ENCODE measurements around the gene DMD.

Gene DMD

GRCh38 chrX:33032700-33033099 is 178.6 kb downstream of the DMD start:
- DNase-seq (ENCODE audit: low spot score): no peak

GRCh38 chrX:33014949-33015348 is 196.4 kb downstream of the DMD start:
- DNase-seq (ENCODE audit: low spot score): no peak

- no peak for DNase-seq (ENCODE audit: low spot score)
These were observed 197.3 kb downstream of the DMD start for GRCh38 chrX:33014086-33014485.

DNA sequence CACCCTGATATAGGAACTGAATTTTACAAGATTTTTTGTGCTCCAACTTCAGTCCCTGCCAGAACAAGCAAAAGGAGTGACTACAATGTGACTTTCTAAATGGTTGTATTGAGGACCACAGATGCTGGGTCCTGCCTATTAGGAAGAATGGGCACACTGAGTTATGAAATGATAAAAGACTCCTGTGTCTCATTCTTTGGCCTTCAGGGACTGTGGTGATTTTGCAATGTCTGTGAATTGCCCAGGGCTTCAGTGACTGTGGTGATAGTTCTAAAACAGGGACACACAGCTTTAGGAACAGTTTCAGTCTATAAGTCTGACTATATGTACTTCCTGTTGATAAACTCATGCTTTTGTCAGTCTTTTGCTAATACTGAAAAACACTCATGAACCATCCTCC is 210.2 kb downstream of the DMD start:
- DNase-seq (ENCODE audit: low spot score): no peak

GRCh38 chrX:32998776-32999175 is 212.6 kb downstream of the DMD start:
- no peak for DNase-seq (ENCODE audit: low spot score)

GRCh38 chrX:32995427-32995826 is 215.9 kb downstream of the DMD start:
- DNase-seq (ENCODE audit: low spot score): no peak

DNA sequence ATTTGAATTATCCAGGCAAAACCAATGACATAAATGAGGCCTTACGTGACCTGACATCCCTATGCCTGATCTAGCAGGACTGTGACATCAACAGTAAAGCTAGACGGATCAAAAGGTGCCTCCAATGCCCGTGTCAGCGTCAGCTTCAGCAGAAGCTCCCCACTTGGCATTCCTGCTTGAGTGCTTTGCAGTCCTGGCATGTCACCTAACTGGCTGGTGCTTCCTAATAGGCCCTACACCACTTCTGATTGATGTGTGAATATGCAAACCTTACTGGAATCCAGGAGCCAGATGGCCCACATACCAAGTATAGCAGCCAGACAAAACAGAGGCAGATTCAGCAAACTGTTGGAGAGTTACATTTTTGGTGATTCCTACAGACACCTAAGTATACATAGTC is 224.2 kb downstream of the DMD start:
- DNase-seq (ENCODE audit: low spot score): no peak

DNA sequence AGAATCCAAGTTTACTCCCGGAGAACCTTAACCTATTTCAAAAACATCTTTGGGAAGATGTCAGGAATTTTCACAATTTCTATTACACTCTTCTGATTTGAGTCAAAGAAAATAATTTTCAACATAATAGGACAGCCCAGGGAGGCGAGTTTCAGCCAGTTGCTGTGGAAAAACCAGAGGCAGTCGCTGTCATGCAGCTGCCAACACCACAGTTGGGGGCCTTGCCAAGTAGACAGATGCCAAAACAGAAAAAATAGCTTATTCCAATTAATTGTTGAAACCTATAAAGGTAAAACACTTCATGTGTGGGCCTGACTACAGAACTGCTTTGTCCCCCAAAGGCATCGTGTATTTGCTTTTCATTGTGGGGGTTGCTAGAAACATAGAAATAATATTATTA is 225.8 kb downstream of the DMD start:
- no peak for DNase-seq (ENCODE audit: low spot score)

DNA sequence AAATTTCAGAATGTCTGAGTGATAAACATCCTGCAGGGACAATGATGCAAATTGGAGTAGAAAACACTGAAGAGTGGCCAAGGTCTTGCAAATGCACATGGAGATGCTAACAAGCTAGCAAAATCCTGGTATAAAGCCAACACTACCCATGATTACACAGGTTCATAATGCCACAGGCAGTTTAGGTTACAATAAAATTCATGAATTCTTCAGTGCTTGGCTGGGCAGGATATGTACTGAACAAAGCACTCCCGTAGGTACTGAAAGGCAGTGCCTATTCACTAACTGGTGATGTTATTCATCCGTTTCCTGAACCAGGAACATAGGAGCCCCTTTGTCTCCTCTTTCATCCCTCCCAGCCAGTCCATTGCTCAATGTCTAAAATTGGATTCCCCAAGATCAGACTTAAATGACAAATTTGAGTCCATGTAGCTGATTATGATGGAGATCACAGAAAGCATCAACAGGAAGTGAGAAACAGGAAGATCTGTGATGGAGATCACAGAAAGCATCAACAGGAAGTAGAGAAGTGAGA is 244.5 kb downstream of the DMD start:
- no peak for DNase-seq (ENCODE audit: low spot score)

GRCh38 chrX:32954125-32954524 is 257.2 kb downstream of the DMD start:
- no peak for DNase-seq (ENCODE audit: low spot score)

GRCh38 chrX:32948130-32948529 is 263.2 kb downstream of the DMD start:
- no peak for DNase-seq (ENCODE audit: low spot score)

DNA sequence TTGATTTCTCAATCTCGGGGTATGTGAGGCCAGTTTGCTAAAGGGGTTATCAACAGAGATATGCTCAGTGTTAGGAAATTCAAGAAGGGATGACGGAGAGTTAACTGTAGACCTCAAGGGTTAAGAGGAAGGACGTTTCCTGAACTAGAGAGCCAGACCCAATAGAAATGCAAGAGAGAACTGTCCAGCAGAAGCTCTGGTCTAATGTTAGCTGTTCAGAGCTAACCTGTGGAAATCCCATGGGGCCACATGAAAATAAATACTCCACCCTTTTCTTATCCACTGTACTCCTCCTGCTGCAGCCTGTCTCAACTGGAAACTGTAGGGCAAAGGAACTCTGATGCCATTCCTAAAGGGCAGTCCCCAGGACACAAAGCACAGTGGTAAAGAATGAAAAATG is 274.3 kb downstream of the DMD start:
- DNase-seq (ENCODE audit: low spot score): no peak

GRCh38 chrX:32933548-32933947 is 277.8 kb downstream of the DMD start:
- no peak for DNase-seq (ENCODE audit: low spot score)

DNA sequence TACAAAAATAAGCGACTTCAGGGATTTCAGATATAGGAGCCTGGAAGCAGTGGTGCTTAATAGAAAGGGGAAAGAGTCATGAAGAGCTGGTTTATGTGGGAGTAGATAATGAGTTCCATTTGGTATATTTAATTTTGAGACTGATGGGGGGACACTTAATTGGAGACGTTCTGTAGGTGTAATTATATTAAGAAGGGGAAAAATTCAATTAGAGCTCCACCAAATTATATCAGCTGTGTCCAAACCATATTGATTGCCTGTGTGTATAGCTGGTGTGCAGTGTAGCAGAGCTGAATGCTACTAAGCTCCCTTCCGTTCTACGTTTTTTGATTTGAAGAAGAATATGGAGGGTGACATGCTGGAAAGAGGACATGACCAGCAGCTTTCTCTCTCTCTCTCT is 282.3 kb downstream of the DMD start:
- DNase-seq (ENCODE audit: low spot score): no peak

GRCh38 chrX:32896088-32896487 is 315.3 kb downstream of the DMD start:
- DNase-seq (ENCODE audit: low spot score): no peak

DNA sequence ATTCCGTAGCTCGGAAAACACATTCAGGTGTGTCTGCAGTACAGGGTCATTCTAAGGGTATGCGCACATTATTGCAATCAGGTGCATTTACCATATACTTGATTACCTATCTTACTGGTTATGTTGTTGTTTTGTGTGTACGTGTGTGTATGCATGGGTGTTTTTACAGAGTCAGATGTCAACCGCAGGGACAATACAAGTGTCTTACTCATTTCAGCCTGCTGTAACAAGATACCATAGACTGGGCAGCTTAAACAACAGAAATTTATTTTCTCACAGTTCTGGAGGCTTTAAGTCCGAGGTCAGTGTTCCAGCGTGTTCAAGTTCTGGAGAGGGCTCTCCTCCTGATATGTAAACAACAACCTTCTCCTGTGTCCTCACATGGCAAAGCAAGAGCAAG is 316.7 kb downstream of the DMD start:
- DNase-seq (ENCODE audit: low spot score): no peak

DNA sequence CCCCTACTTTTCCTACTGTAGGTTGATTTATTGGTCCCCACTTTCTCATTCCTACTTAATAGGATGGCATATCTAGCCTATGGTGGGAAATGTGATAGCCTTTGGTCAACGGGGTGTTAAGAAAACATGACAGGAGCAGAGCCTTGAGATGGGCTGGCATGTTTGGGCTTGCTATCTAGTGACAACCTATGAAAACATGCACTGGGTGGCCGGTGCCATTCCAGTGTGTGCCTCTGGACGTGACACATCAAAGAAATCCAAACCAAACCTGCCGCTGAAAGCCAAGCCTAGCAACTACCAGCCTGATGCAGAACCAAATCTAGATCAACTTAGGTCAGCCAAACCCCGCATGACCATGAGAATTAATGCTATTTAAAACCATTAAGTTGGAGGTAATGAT is 317.6 kb downstream of the DMD start:
- no peak for DNase-seq (ENCODE audit: low spot score)

DNA sequence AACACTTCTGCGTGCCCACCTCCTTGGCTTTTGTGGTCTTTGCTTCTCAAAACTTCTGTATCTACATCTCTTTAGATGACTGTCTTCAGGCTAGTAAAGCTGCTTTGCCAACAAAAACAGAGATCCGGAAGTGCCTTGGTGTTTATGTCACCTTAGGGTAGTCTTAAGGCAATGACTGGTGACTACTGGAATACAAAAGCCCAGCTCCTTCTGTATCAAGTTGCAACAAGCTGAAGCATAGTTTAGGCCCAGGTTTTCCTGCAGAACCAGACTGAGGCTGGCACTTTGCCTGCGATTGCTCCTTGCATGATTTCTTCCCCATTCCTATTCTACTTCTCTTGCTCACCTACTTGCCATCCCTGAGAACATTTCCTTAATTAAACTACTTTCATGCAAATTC is 333.8 kb downstream of the DMD start:
- no peak for DNase-seq (ENCODE audit: low spot score)

DNA sequence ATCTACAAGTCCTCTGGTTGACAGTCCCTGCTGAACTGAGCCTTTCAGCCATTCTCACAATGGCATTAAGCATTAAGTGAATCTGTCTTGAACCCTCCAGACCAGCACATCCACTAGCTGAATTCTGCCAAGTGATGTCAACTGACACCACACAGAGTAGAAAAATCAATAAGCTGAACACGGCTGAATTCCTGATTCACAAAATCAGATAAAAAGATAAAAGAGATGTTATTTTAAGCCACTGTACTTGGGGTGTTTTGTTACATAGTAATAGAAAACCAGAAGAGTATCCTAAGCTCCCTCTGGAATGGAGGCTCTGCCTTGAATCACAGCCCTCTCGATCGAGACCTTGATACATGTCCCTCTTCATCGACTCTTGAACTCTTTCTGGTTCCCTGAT is 336.5 kb downstream of the DMD start:
- no peak for DNase-seq (ENCODE audit: low spot score)

DNA sequence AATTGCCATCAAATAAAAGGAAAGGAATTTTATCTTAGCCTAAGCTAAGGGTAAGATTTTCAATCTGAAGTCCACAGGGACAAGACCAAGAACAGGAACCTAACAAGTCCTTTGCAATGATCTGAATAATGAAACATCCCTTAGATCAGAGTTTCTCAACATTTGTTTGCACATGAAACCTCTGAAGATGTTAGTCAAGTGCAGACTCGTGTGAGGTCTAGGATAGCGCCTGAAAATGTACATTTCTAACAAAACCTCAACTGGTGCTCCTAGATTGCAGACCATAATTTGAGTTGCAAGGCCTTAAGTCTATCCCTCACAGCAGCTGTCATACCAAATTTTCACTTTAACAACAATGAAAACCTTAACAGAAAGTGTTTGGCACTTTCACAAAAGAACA is 337.6 kb downstream of the DMD start:
- no peak for DNase-seq (ENCODE audit: low spot score)

- no peak for DNase-seq (ENCODE audit: low spot score)
These were observed 339.7 kb downstream of the DMD start for GRCh38 chrX:32871636-32872035.

- DNase-seq (ENCODE audit: low spot score): no peak
These were observed 342.8 kb downstream of the DMD start for GRCh38 chrX:32868524-32868895.

DNA sequence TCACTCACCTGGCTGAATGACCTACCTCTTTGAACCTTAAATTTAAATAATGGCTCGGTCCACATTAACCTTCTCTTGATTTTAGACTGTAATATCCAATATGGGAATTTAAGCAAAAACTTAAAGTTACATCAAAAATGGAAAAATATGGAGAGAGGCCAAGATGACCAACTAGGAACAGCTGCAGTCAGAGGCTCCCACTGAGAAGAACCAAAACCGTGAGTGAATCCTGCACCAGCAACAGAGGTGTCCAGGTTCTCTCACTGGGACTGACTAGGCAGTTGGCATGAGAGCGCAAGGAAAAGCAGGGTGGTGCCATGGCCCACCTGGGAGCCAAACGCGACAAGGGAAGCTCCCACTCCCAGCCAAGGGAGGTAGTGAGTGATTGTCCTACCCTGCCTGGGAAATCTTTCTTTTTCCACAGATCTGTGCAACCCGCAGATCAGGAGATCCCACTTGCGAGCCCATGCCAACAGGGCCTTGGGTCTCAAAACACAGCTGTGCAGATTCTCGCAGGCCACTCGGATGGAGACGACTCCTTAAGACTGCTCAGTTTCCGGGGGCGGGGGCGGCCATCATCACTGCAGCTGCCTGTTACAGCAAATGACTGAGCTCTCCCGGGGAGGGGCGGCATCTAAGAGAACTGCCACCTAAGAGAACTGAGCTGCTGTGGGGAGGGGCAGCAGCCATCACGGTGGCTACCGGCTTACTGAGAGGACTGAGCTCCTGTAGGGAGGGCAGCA is 343.4 kb downstream of the DMD start:
- no peak for DNase-seq (ENCODE audit: low spot score)

DNA sequence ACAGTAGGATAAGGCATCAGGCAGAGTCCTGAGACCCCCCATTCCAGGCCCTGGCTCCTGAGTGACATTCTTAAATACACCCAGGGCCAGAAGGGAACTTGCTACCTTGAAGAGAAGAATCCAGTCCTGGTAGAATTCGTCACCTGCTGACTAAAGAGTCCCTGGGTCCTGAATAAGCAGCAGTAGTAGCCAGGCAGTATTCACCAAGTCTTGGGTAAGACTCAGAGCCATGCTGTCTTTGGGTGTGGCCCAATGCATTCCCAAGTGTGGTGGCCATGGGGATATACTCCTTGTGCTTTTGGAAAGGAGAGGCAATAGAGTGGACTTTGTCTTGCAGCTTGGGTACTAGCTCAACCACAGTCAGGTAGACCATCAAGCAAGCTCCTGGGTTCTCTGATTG is 359.1 kb downstream of the DMD start:
- DNase-seq (ENCODE audit: low spot score): no peak

All from LoVo (cell line).